NK-92 (cell line): Measurements from ENCODE around the gene SLC29A4.
"Not testable (repeated sequence)": the region's sequence is repeated elsewhere in the genome, so short reads cannot be mapped to it uniquely, and the experiment has no call there.

ENCODE experiments used
- DNase-seq: peaks from one replicate; lab custom pipeline; 2025; ENCODE audit not compliant: unreplicated experiment; lab: John Stamatoyannopoulos, UW

The SLC29A4 gene

DNA sequence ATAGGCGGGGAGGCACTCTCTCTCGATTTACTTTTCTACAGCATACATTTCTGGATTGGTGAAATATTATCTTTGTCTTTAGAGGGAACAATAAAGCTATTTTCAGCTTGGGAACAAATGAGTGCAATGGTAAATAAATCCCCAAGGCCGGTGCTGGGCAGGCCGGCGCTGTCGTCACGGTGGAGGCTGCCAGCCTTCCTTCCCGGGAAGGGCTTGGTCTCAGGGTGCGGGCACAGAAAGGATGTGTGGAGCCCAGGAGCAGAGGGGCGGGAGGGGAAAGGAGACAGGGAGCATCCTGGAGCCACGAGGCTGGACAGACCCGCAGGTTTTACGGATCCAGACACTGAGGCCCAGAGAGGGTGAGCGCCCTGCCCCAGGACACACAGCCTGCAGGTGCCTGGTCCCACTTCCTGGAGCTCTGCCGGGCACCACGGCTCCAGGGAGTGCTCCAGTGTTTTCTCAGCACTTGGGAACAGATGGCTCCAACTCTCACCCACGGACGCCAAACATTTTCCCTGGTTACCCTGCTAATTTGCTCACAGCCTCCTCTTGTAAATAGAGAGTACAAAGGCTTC lies 8.8 kb upstream of the SLC29A4 start:
- not testable (repeated sequence) for DNase-seq

DNA sequence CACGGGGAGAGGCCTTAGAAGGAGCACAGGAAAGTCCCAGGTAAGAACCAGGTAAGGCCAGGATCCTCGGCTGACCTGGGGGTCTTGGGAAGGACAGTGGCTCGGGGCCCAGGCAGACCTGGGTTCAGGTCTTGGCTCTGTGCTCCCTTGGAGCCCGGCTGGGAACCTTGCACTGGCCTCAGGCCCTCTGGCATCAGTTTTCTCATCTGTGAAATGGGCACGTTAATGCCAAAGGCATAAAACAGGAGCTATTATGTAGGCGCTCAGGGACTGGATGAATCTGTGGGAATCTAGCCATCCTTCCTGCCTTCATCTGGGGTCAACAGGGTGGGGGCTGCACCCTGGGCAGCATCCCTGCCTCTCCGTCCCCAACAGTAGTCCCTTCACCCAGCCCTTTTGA lies 8.3 kb upstream of the SLC29A4 start:
- DNase-seq = no peak

DNA sequence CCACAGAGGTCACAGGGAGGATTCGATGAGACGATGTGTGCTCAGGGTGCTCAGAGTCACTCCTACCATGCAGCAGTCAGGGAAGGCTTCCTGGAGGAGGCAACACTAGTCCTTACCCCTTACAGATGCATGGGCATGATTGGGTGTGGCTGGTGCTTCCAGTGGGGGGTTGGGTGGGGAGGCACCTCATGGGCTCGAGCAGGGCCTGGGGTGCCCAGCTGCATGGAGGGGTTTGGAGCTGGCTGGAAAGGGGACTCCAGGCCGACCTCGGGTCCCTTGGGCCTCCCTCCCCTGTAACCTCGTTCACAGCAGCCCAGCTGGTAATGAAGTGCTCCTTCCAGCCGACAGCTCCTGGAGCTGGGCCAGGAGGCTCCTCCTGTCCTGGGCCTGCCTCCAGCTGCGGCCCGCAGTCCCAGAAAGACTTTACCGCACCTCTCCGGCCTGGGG lies 7.7 kb upstream of the SLC29A4 start:
- not testable (repeated sequence) for DNase-seq

DNA sequence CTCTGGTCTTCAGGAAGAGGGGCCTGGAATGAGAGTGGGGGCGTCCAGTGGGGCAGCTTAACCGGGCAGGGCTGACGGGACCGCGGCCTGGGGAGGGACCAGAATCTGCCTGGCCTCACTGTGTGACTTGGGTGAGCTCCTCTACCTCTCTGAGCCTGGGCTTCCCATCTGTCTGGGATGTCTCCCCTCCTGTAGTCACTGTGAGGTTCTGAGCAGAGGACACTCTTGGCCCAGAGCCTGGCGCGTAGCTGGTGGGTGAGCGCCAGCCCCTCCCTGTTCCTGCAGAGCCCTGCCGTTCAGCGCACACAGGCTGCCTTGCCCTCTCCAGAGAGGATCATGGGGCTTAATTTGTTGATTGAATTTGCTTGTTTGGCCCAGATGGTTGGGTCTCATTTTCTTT lies 7.2 kb upstream of the SLC29A4 start:
- not testable (repeated sequence) for DNase-seq

DNA sequence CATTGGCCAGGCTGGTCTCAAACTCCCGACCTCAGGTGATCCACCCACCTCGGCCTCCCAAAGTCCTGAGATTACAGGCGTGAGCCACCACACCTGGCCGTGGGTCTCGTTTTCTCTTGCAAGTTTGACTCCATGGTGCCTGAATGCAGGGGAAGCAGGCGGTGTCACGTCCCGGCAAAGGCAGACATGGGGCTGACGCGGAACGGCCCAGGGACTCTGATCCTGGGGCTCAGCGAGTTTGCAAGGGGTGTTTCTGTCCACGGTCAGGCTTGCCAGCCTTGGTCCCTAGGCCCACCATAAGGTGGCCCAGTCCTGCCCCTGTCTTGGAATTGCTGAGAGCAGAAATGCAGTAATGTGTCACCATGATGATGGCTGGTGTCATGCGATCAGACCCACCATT lies 6.6 kb upstream of the SLC29A4 start:
- DNase-seq = not testable (repeated sequence)

DNA sequence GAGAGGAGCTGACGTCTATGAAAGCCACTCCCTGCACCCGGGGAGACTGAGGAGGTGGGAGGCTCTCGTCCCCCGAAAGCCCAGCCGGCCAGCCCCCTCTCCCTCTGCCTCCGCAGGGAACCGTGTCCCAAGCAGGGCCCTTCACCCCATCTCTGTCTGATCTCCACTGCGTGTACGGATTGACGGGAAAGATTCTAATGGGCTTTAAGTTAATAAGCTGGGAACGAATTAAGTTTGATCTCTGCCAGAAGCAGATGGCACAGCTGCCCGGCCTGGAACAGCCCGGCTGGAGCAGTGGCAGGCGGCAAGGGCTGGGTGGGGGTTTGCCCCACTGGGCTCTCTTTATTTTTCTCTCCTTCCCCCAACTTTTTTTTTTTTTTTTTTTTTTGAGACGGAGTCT lies 6.1 kb upstream of the SLC29A4 start:
- DNase-seq = no peak

DNA sequence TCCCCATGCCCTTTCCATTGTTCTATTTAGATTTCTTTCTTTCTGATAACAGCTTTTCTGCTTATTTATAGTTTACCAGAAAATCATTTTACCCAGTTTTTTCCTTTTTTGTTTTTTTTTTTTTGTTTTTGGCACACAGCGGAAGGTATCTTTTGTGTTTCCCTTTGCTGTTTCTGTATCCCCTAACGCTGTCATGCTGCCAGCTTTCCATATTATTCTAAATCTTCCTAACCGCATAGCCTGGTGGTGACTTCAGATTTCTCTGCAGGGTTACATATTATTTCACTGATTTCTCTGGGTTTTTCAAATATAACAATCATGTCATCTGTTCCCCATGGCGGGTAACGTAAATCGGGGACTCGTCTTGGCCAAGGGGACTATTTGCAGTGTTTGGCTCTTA lies 4.0 kb upstream of the SLC29A4 start:
- no peak for DNase-seq

DNA sequence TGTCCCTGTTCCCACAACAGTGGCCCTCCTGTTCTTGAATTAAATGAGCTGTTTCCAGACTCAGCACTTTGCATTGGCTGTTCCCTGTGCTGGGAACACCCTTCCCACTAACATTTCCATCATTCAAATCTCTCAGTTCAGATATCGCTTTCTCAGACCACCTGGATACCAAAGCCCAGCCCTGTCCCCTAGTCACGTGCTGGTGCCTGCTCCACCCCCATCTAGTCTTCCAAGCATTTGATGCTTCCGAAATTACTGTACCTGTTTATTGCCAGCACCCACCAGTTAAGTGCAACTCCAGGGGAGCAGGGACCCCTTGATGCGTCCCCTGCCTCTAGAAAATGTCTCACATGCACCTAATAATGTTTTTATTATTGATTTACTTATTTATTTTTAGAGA lies 3.0 kb upstream of the SLC29A4 start:
- DNase-seq = no peak

DNA sequence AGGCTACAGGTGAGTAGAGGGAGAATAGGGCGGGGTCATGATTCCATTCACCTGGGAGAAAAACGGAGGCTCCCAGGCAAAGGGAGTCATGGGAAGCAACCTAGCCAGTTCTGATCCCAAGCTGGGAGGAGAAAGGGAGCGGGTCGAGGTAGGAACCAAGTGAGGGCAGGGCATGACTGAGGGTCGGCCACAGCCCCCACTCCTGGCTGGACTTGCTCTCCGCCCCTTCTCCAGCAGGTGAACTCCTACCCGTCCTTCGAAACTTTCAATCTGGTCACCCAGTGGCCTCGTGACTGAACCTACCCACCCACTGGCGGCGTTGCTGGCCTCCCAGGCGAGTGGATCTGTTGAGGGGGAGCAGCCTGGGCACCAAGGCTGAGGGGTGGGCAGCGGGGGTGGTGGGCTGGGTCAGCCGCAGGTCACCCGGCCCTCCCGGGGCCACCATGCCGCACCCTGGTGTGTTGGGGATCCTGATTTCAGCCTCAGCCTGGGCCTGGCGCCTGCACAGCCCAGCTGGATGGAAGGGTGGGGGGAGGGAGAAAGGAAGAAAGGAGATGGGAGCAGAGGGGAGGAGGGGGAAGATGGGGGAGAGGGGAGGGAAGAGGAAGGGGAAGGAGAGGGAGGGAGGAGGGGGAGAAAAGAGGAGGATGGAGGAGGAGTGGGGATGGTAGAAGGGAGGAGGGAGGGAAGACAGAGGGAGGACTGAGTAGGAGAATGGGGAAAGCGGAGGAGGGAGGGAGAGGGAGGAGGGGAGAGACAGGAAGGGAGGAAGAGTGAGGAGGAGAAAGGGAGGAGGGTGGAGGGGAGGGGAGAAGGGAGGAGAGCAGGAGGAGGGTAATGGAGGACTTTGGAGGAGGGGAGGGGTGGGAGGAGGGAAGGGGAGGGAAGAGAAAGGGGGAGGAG lies 894 bp upstream of the SLC29A4 start:
- DNase-seq = not testable (repeated sequence)

DNA sequence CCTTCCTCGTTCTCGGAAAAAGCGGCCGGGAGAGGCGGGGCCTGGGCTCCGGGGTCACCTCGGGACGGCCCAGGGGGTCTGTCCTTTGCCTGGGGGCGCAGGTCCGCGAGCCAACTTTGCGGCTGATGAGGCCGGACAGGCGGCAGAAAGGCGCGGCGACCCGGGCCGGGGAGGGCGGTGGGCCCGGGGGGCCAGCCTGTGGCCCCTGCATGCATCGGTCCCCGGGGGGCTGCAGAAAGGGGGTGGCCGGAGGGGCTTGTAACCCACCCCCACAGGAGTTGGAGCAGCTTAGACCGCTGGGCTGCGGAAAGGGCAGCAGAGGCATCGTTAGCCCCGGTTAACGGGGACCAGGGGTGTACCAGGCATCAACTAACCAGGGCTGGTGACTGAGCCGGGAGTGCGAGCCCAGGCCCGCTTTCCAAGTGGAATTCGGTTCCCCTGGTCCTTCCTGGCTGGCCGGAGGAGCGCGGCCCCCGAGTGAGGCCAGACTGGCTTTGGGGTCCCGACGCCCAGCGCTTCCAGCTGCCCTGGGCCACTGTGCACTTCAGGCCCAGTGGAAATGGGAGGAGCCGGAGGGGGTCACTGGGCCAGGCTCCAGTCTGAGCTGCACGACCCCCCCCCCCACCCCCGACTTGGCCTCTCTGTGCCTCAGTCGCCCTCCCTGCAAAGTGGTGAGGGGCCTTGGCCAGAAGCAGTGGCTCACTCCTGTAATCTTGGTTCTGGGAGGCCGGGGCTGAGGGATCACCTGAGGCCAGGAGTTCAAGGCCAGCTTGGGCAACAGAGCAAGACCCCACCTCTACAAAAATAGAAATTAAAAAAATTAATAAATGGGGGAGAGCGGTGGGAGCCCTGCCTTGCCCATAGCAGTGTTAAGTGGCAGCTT lies 919 bp downstream of the SLC29A4 start:
- DNase-seq = no peak

DNA sequence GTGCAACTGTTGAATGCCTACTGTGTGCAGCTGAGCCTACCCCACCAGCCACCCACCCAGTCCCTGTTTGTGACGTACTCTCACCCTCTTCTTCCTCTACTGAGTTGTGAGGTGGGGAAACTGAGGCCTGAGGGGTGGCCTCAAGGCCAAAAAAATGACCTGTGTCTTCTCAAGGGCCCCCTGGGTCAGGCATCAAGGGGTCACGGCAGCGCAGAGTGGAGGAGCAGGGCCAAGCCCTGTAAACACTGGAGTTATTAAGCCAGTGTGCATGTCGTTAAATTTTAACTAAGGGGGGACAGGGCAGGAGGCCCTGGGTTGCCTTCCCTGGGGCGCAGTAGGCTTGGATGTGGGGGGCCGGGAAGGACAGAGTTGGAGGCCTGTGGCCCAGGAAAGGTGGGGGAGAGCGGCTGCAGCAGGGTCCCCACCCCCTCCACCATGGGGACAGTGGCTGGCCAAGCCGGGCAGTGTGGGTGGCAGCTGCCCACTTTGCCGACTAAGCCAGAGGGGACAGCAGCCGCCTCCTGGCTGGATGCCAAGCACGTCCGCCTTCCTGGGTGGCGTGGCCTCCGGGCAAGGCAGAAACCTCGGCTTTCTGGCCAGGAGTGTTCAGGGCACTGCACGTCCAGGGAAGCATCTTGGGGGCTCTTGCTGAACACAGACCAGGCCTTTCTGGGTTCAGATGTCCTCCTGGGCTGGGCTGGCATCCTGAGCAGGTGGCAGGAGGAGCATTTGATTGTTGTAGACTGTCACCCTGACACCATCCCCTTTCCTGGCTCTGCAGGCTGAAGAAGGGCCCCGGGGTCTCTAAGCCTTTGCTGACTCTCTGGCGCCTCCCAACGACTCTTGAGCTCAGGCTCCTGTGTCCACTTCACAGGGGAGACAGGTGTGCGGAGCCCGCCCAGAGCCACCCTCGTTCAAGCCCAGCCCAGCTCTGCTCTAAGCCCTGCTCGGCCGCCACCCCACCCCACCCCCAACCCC lies 1.9 kb downstream of the SLC29A4 start:
- DNase-seq = no peak

DNA sequence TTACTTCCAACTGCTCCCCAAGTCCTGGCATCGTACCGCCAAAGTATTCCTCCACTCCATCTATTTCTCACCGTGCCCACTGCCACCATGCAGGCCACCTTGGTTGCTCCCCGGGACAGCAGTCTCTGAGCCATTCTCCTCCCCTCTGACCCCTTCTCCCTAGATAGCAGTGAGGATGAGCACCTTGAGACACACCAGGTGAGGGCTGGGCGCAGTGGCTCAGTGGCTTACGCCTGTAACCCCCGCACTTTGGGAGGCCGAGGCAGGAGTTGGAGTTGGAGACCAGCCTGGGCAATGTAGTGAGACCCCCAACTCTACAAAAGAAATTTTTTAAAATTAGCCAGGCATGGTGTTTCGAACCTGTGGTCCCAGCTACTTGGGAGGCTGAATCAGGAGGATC lies 4.2 kb downstream of the SLC29A4 start:
- DNase-seq = no peak

DNA sequence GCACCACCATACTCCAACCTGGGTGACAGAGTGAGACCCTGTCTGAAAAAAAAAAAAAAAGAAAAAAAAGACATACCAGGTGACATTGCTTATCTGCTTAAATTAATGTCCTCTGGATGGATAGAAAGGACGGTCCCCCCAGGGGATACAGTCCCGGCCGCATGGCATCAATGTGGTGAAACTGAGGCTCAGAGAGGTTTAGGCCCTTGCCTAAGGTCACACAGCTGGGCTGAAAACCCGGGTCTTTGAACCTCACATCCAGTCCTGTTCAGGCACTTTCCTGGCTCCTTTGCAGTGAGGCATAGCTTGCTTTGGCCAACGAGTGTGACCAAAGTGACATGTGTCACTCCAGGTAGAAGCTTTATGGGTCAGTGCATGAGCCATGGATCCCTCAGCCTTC lies 4.6 kb downstream of the SLC29A4 start:
- DNase-seq = not testable (repeated sequence)

DNA sequence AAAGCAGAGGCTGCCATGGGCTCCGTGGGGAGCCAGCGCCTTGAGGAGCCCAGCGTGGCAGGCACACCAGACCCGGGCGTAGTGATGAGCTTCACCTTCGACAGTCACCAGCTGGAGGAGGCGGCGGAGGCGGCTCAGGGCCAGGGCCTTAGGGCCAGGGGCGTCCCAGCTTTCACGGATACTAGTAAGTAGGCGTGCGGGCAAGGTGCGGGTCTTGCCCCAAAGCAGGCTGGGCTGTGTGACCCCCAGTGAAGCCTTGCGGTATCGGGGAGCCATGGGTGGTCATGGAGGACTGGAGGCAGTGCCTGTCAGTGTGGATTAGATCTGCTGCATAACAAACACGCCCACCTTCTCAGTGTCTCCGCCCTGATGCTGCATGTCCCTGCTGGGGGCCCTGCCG lies 5.1 kb downstream of the SLC29A4 start:
- no peak for DNase-seq

DNA sequence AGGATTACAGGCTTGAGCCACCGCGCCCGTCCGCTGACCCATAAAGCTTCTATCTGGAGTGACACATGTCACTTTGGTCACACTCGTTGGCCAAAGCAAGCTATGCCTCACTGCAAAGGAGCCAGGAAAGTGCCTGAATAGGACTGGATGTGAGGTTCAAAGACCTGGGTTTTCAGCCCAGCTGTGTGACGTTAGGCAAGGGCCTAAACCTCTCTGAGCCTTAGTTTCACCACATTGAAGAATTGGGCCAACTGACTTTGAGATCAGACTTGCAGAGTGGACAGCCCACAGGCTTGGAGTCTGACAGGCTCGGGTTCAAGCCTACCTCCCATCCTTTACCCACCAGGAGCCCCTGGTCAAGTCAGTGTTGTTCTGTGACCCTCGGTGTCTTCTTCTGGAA lies 5.8 kb downstream of the SLC29A4 start:
- DNase-seq = not testable (repeated sequence)

DNA sequence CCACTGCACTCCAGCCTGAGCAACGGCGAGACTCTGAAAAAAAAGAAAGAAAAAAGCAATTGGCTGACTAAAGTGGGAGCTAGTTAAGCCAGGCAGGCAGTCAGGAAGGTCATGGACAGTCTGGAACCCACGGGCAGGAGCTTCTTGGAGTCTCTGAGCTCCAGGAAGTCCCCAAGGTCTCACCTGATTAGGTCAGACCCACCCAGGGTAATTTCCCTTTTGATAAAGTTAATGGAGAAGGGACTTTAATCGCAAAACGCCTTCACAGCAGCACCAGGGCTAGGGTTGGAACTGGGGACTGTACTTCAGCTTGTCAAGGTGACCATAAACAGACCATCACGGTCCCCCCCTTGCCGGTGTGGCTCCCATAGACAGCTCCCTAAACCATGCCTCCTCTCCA lies 6.6 kb downstream of the SLC29A4 start:
- DNase-seq = no peak

DNA sequence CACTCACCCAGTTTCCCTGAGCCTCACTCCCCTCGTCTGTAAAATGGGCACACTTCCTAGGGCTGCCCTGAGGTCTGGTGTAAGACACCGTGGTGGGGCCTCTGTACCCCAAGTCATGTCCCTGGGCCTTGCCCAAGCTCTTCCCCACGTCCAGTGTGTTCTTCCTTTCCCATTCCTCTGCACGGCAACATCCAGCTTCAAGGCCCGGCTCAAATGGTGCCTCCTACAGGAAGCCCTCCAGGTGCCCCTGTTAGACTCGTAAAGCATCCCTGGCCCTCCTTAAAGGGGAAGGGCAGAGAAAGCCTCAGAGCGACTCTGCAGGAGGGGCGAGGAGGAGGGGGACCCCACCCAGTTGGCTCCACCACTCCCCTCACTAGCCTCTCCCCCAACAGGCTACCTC lies 8.6 kb downstream of the SLC29A4 start:
- DNase-seq = no peak

DNA sequence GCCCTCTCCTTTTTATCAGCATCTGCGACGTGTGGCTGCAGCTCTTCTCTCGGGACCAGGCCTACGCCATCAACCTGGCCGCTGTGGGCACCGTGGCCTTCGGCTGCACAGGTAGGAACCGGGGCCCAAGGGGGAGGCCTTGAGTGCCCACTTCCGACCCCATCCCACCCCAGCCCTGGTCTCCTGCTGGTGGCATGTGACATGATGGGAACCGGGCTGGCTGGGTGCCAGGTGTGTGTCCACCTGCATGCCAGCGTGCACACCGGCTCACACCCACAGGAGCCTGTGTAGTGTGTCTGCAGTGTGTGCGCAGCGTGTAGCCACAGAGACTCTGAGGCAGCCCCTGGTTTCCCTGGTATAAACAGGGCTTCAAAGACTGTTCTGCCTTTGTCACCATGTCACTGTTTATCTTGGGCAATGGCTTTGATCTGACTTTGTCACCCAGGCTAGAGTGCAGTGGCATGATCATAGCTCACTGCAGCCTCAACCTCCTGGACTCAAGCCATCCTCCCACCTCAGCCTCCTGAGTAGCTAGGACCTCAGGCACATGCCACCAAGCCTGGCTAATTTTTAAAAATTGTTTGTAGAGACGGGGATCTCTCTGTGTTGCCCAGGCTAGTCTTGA lies 9.1 kb downstream of the SLC29A4 start:
- DNase-seq = not testable (repeated sequence)

DNA sequence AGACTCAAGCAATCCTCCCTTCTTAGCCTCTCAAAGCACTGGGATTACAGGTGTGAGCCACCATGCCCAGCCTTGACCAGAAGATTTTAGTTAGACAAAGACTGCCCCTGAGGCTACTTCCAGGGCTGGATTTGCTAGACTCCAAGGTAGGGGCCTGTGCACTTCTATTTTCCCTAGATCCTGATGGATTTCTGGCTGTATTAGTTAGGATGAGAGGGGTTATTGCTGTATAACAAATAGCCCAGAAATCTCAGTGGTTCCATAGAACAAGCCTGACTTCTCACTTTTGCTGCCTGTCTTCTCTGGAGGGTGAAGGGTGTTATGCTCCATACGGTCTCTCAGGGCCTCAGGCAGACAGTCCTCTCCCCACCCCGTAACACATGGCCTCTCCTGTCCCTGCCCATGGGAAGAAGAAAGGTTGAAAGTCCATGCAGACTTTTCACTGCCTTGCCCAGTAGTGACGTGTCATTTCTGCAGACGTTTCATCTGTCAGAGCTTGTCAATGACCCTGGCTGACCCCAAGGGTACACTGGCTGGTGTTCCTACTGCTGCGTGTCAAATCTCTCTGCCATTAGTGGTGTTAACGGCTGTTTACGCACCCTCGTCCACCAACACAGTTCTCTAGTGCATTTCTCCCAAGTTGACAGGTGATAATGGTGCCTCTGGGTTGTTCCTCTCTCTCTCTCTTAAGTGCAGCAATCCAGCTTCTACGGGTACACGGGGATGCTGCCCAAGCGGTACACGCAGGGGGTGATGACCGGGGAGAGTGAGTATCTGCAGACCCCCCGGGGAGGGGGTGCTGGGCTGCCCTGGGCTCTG lies 11.6 kb downstream of the SLC29A4 start:
- no peak for DNase-seq
